GM18520 (cell line): ENCODE results near the gene SNED1.

Source experiments
- ATAC-seq: cut with Tn5 transposase; IDR thresholded peaks from one replicate; pipeline ENCODE4 v1.9.1; 2021; ENCODE audit not compliant: unreplicated experiment

The SNED1 gene

DNA sequence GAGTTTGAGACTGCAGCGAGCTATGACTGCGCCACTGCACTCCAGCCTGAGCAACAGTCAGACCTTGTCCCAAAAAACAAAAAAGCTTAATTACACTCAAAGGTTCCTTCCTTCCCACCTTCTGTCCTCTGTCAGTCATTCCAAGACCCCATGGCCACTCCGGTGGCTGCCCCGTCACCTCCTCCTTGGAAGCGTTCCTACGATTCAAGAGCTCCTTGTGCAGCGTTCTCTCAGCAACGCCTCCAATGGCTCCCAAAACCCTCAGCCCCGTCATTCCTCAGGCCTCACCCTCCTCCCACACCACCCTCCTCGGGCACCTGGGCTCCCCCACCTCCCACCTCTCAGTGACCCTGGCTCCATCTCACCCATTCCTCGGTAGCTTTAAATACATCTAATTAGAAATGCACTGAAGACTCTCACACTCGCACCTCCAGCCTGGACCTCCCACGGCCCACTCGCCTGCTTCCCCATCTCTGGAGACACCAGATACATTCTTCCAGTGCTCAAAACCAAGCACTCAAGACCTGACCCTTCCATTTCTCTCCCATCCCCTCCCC lies 142.9 kb downstream of the SNED1 start:
- no peak for ATAC-seq

DNA sequence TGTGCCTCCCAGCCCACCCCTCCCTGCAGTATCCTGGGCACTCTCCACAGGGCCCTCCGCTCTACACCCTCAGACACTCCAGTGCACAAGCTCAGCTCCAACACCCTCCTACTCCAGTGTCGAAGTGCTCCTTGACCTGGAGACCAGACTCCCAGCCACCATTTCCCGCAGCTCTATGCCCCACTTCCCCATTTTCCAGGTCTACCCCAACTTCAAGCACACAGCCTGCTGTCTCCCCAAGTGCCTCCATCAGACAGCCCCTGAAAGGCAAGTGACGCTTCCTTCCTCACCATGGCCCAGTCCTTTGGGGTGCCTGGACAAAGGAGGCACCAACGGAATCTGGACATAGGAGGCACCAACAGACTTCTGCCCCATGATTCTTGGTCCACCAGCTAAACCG lies 143.6 kb downstream of the SNED1 start:
- no peak for ATAC-seq

DNA sequence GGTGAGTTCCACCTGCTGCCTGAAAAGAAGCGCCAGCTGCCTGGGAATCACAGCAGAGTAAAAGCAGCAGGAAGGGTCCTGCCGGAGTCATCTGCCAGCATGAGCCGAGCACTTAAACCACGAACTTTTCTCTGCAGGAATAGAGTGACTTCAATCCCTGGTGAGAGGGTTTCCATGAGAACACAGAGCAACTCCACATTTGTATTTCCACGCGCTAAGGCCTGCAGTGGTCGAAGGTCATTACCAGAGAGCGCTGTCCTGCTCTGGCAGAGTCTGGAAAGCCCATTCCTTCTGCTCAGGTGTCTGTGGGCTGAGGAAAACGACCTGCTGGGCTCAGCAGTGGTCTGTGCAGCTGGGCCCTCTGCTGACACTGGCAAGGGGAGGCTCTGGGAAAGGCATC lies 144.2 kb downstream of the SNED1 start:
- ATAC-seq, result no peak
